Natural killer cell (primary cell): ENCODE measurements around the gene IFTAP. TPM values are rescaled to one million over a fixed set of nuclear protein-coding genes. Genes with fewer than 3 reads are reported as not detected.

ENCODE experiments used
- ATAC-seq, 3 donors: fragments of 150-1000 bp in 2 of 3; fragments of 200-7000 bp in 1 of 3; cut with Tn5 transposase; 1 replicate in 1 of 3; 2 replicates in 2 of 3; pipeline ENCODE4 v1.10.0; 2021; ENCODE audit warnings: mild to moderate bottlenecking in 2 of 3, moderate library complexity in 2 of 3
- DNase-seq, 2 donors: peaks; one replicate each; pipeline versions ENCODE4 v3.0.0 to v3.0.0-alpha.2; 2013 to 2021; ENCODE audit warnings: mixed read lengths in 1 of 2
- H3K27ac ChIP-seq: one replicate; pipeline ENCODE4 v1.5.1; 2013; ENCODE audit warnings: mild to moderate bottlenecking, low read length
- H3K27me3 ChIP-seq: one replicate; pipeline ENCODE4 v1.6.1; 2013; ENCODE audit warnings: low read length; ENCODE audit not compliant: control insufficient read depth, insufficient read depth
- H3K36me3 ChIP-seq: one replicate; pipeline ENCODE4 v1.6.1; 2013; ENCODE audit warnings: low read length; ENCODE audit not compliant: control insufficient read depth, insufficient read depth
- H3K4me1 ChIP-seq: one replicate; pipeline ENCODE4 v1.6.1; 2013; ENCODE audit warnings: low read length; ENCODE audit not compliant: control insufficient read depth, insufficient read depth
- H3K4me3 ChIP-seq: one replicate; pipeline ENCODE4 v1.5.1; 2013; ENCODE audit warnings: low read length
- H3K9me3 ChIP-seq: one replicate; pipeline ENCODE4 v1.6.1; 2013; ENCODE audit warnings: low read length; ENCODE audit not compliant: control insufficient read depth, insufficient read depth
- H3K27ac Mint-ChIP-seq, 2 donors: one replicate each; pipeline ENCODE4 v1.8.0; 2022; ENCODE audit warnings: mild to moderate bottlenecking in 2 of 2, mixed read lengths in 2 of 2, moderate library complexity in 1 of 2
- H3K27me3 Mint-ChIP-seq, 2 donors: one replicate each; pipeline ENCODE4 v1.8.0; 2022; ENCODE audit warnings: low read depth in 2 of 2, mixed read lengths in 2 of 2
- H3K36me3 Mint-ChIP-seq: one replicate; pipeline ENCODE4 v1.8.0; 2022; ENCODE audit warnings: mixed read lengths
- H3K4me1 Mint-ChIP-seq, 2 donors: one replicate each; pipeline ENCODE4 v1.8.0; 2022; ENCODE audit warnings: mixed read lengths in 2 of 2
- H3K4me3 Mint-ChIP-seq: one replicate; pipeline ENCODE4 v1.8.0; 2022; ENCODE audit warnings: mild to moderate bottlenecking, moderate library complexity, mixed read lengths
- H3K9me3 Mint-ChIP-seq, 2 donors: one replicate each; pipeline ENCODE4 v1.8.0; 2022; ENCODE audit warnings: mixed read lengths in 2 of 2
- WGBS: methylation state at CpG from one replicate; pipeline ENCODE4 v1.1.7; 2013; ENCODE audit warnings: missing lambda C conversion rate; ENCODE audit not compliant: insufficient coverage; 5-methylcytosine and 5-hydroxymethylcytosine counted together
- intact Hi-C: fragments of 100-400 bp; cut with micrococcal nuclease; formaldehyde crosslinking; loops from one replicate; pipeline ENCODE4 v1.14.2; 2022
- total RNA-seq, 4 donors: library from RNA; stranded (reverse); fragments of 120-200 nt in 1 of 4; gene quantifications; one replicate each; pipeline versions ENCODE4 v1.2.3 to v1.2.4, GENCODE V29; 2013 to 2022
- TF ChIP-seq, protein P1 (sequence below): fragments of 200-600 bp; IDR thresholded peaks from one replicate; pipeline ENCODE4 v1.8.0; 2022; ENCODE audit warnings: antibody characterized with exemption

IFTAP gene
- total RNA-seq, 3 donors from 2014 or later (not counting 1 experiment from before 2014, with no cell fraction given), result 0.94 to 1.9 (median 1.8) TPM

- intact Hi-C loops, result no loop called here
- DNase-seq (no peak), ATAC-seq (no peak)
- H3K9me3 ChIP-seq, result no peaks in the 10 kb centered on the region
- no peak overlapping the region for H3K4me3 ChIP-seq
- H3K4me3 Mint-ChIP-seq, result no peak overlapping the region
- H3K4me1 ChIP-seq, result no peaks in the 10 kb centered on the region
- no peaks in the 10 kb centered on the region for H3K27me3 ChIP-seq
- no peak overlapping the region for H3K27ac Mint-ChIP-seq
- peaks cover 3 to 13% of the 10 kb centered on the region in 2 donors for H3K27me3 Mint-ChIP-seq
- H3K9me3 Mint-ChIP-seq, result no peaks in the 10 kb centered on the region
- H3K36me3 Mint-ChIP-seq, result no peaks in the 10 kb centered on the region
- H3K36me3 ChIP-seq, result peaks cover 1% of the 10 kb centered on the region
- H3K27ac ChIP-seq, result no peak overlapping the region
- TF ChIP-seq, protein P1, sequence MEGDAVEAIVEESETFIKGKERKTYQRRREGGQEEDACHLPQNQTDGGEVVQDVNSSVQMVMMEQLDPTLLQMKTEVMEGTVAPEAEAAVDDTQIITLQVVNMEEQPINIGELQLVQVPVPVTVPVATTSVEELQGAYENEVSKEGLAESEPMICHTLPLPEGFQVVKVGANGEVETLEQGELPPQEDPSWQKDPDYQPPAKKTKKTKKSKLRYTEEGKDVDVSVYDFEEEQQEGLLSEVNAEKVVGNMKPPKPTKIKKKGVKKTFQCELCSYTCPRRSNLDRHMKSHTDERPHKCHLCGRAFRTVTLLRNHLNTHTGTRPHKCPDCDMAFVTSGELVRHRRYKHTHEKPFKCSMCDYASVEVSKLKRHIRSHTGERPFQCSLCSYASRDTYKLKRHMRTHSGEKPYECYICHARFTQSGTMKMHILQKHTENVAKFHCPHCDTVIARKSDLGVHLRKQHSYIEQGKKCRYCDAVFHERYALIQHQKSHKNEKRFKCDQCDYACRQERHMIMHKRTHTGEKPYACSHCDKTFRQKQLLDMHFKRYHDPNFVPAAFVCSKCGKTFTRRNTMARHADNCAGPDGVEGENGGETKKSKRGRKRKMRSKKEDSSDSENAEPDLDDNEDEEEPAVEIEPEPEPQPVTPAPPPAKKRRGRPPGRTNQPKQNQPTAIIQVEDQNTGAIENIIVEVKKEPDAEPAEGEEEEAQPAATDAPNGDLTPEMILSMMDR, result no peak
- 80% methylated on average over 1 of the region's 2 CpGs for WGBS
- no peaks in the 10 kb centered on the region for H3K4me1 Mint-ChIP-seq
These were observed 16.9 kb upstream of the IFTAP start for GRCh38 chr11:36577373-36577772.

DNA sequence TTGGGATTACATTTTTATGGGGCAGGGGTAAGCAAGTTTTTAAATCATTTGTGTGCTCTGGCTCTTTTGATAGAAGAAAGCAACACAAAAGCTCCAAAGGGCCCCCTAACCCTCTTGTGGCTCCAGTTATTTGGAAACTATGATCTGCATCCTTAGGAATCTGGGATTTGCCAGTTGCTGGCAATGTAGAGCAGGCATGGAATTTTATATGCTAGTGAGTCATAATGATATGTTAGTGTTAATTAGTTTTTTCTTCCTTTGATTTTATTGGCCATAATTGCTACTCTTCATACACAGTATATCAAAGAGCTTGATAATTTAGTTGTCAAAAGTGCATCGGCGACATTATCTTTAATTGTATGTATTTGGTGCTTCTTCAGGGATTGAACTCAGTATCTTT lies 16.4 kb upstream of the IFTAP start:
- peaks cover 1% of the 10 kb centered on the region for H3K36me3 ChIP-seq
- Mint-ChIP-seq H3K4me3 (no peak overlapping the region), H3K36me3 (no peaks in the 10 kb centered on the region), H3K9me3 (no peaks in the 10 kb centered on the region), H3K4me1 (no peaks in the 10 kb centered on the region), H3K27ac (no peak overlapping the region), H3K27me3 (peaks cover 3 to 13% of the 10 kb centered on the region in 2 donors)
- H3K9me3 ChIP-seq, result no peaks in the 10 kb centered on the region
- TF ChIP-seq, protein P1, result no peak
- no peaks in the 10 kb centered on the region for H3K4me1 ChIP-seq
- no CpG with 5 or more reads among the region's 2 CpGs for WGBS
- no peaks in the 10 kb centered on the region for H3K27me3 ChIP-seq
- no peak overlapping the region for H3K27ac ChIP-seq
- no peak overlapping the region for H3K4me3 ChIP-seq
- ATAC-seq, result no peak
- intact Hi-C loops, result no loop called here
- DNase-seq, result no peak

GRCh38 chr11:36578458-36578857 lies 15.8 kb upstream of the IFTAP start:
- no peaks in the 10 kb centered on the region for H3K9me3 ChIP-seq
- ATAC-seq (no peak), DNase-seq (no peak)
- H3K36me3 ChIP-seq, result peaks cover 1% of the 10 kb centered on the region
- Mint-ChIP-seq H3K27me3 (peaks cover 4 to 13% of the 10 kb centered on the region in 2 donors), H3K27ac (no peak overlapping the region), H3K4me1 (no peaks in the 10 kb centered on the region), H3K9me3 (no peaks in the 10 kb centered on the region), H3K4me3 (no peak overlapping the region), H3K36me3 (no peaks in the 10 kb centered on the region)
- TF ChIP-seq, protein P1, result no peak
- 83% methylated on average over 1 of the region's 1 CpG for WGBS
- H3K27me3 ChIP-seq, result no peaks in the 10 kb centered on the region
- intact Hi-C loops, result no loop called here
- H3K27ac ChIP-seq, result no peak overlapping the region
- H3K4me3 ChIP-seq, result no peak overlapping the region
- H3K4me1 ChIP-seq, result no peaks in the 10 kb centered on the region

DNA sequence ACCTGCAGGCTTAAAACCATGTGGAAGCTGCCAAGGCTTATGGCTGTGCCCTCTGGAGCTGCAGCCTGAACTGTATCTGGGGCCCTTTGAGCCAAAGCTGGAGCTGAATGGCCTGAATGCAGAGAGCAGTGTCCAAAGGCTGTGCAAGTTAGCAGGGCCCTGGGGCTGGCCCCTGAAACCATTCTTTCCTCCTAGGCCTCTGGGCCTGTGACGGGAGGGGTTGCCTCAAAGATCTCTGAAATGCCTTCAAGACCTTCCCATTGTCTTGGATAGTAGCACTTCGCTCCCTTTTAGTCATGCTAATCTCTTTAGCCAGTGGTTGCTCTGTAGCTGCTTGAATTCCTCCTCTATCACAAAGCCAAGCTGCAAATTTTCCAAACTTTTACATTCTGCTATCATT lies 12.8 kb upstream of the IFTAP start:
- no peak overlapping the region for H3K27ac ChIP-seq
- DNase-seq (no peak), ATAC-seq (no peak)
- Mint-ChIP-seq H3K36me3 (no peaks in the 10 kb centered on the region), H3K27me3 (peaks cover 10 to 21% of the 10 kb centered on the region in 2 donors), H3K27ac (no peak overlapping the region), H3K4me3 (no peak overlapping the region), H3K4me1 (no peaks in the 10 kb centered on the region), H3K9me3 (no peaks in the 10 kb centered on the region)
- no peaks in the 10 kb centered on the region for H3K27me3 ChIP-seq
- intact Hi-C loops, result no loop called here
- 87% methylated on average over 2 of the region's 2 CpGs for WGBS
- TF ChIP-seq, protein P1, result no peak
- no peak overlapping the region for H3K4me3 ChIP-seq
- H3K36me3 ChIP-seq, result no peaks in the 10 kb centered on the region
- H3K4me1 ChIP-seq, result no peaks in the 10 kb centered on the region
- H3K9me3 ChIP-seq, result no peaks in the 10 kb centered on the region
